A673 (cell line): ENCODE measurements around the gene GSDME. TPM values are rescaled to one million over a fixed set of nuclear protein-coding genes. Genes with fewer than 3 reads are reported as not detected.

Source experiments
- Bru-seq: library from RNA; stranded (reverse); fragments of 400-500 nt; gene quantifications from one replicate; lab custom pipeline; 2021; lab: Mats Ljungman, UMichigan
- BruChase-seq, 2 experiments: library from RNA; stranded (reverse); fragments of 400-500 nt; gene quantifications; one replicate each; lab custom pipeline; 2021; lab: Mats Ljungman, UMichigan
- BruUV-seq: library from RNA; stranded (reverse); fragments of 400-500 nt; replicated peaks from 2 replicates; lab custom pipeline; 2021; lab: Mats Ljungman, UMichigan
- CTCF ChIA-PET: fragments of 300-600 bp; sonication (Branson Sonifier 250); formaldehyde crosslinking; loops from one replicate; lab custom pipeline; 2022; ENCODE audit warnings: antibody characterized with exemption; lab: Charles Lee
- POLR2A ChIA-PET: fragments of 300-600 bp; sonication (Branson Sonifier 250); formaldehyde crosslinking; loops from one replicate; lab custom pipeline; 2022; ENCODE audit warnings: antibody characterized with exemption; ENCODE audit not compliant: low non-redundant PET; lab: Charles Lee
- DNase-seq: peaks from one replicate; pipeline ENCODE4 v3.0.0-alpha.2; 2015; ENCODE audit warnings: low spot score
- H3K27ac ChIP-seq: fragments of 200-600 bp; sonication (generic); 2 replicates; pipeline ENCODE4 v1.5.1; 2016; ENCODE audit warnings: mixed run types, low read depth, mild to moderate bottlenecking, mixed read lengths, antibody characterized with exemption, low read length; ENCODE audit not compliant: poor library complexity, severe bottlenecking
- H3K27me3 ChIP-seq: fragments of 200-600 bp; sonication (generic); replicated peaks from 2 replicates; pipeline ENCODE4 v1.6.1; 2017; ENCODE audit warnings: mixed run types, low read depth, mild to moderate bottlenecking, mixed read lengths, antibody characterized with exemption, low read length; ENCODE audit not compliant: insufficient read depth, poor library complexity
- H3K36me3 ChIP-seq: fragments of 200-600 bp; sonication (generic); 2 replicates; pipeline ENCODE4 v1.6.1; 2016; ENCODE audit warnings: mixed run types, mild to moderate bottlenecking, mixed read lengths, antibody characterized with exemption, low read length; ENCODE audit not compliant: insufficient read depth, poor library complexity, severe bottlenecking
- H3K4me1 ChIP-seq: fragments of 200-600 bp; sonication (generic); 2 replicates; pipeline ENCODE4 v1.6.1; 2017; ENCODE audit warnings: mixed run types, mild to moderate bottlenecking, mixed read lengths, antibody characterized with exemption, low read length; ENCODE audit not compliant: insufficient read depth, poor library complexity, severe bottlenecking
- H3K4me3 ChIP-seq: fragments of 200-600 bp; sonication (generic); 2 replicates; pipeline ENCODE4 v1.5.1; 2016; ENCODE audit warnings: low read depth, mixed run types, mild to moderate bottlenecking, mixed read lengths, low read length; ENCODE audit not compliant: poor library complexity, severe bottlenecking
- H3K9me3 ChIP-seq: fragments of 200-600 bp; sonication (generic); 2 replicates; pipeline ENCODE4 v1.6.1; 2016; ENCODE audit warnings: mixed run types, low read depth, mild to moderate bottlenecking, mixed read lengths, antibody characterized with exemption, low read length; ENCODE audit not compliant: poor library complexity, severe bottlenecking
- CTCF ChIP-seq: fragments of 300-800, 200-600 bp; sonication (generic); conservative IDR thresholded peaks from 2 replicates; pipeline ENCODE4 v1.5.1; 2017; ENCODE audit warnings: low read depth, mild to moderate bottlenecking, antibody characterized with exemption, low read length, moderate library complexity, mixed read lengths
- EZH2 ChIP-seq: fragments of 200-600 bp; sonication (generic); IDR thresholded peaks from 2 replicates; pipeline ENCODE4 v1.6.1; 2017; ENCODE audit warnings: borderline replicate concordance, low read depth, mild to moderate bottlenecking, mixed read lengths, antibody characterized with exemption, low read length; ENCODE audit not compliant: poor library complexity, severe bottlenecking
- intact Hi-C: fragments of 100-400 bp; cut with micrococcal nuclease; formaldehyde crosslinking; loops from one replicate; pipeline ENCODE4 v1.10.0; 2022; ENCODE audit not compliant: unreplicated experiment
- long read RNA-seq: library from polyadenylated mRNA; stranded (forward); transcript quantifications from one replicate; pipeline ENCODE4 v2.0.0, GENCODE V29; 2022
- total RNA-seq: library from RNA; stranded (reverse); gene quantifications from 2 replicates; pipeline ENCODE4 v1.2.3, GENCODE V29; 2021

GSDME gene
- 0.77 and 3.0 TPM in 2 replicates for total RNA-seq
- percentile 20 among the genes with signal in this experiment for Bru-seq, nascent RNA
- percentile 18 among the genes with signal in this experiment for BruChase-seq, experiment 1, labeled RNA remaining after a 2-hour chase
- percentile 16 among the genes with signal in this experiment for BruChase-seq, experiment 2, labeled RNA remaining after a 6-hour chase
- long read RNA-seq, partial matches to known transcripts = 0 of 11 reads
- long read RNA-seq, other reads (novel, unspliced or antisense) = 8 of 11 reads

GRCh38 chr7:24757353-24758275 is at the start of gene GSDME:
TSS of gene GSDME (minus strand) at chr7:24757464. CDS start at chr7:24749774, 7,690 bp downstream.
- TF ChIP-seq EZH2 = no peak
- no peak for TF ChIP-seq CTCF
- peak within 1 kb of the TSS; percentile 75 for H3K4me3 ChIP-seq
- peak; percentile 14 for DNase-seq
- BruUV-seq = no TSS peak
- no peak within 1 kb of the TSS for H3K27ac ChIP-seq
- no peaks in the 10 kb centered on the region for H3K4me1 ChIP-seq
- no peaks in the 10 kb centered on the region for H3K9me3 ChIP-seq
- CTCF ChIA-PET = interaction anchor here (0.6 kb wide), 3 partner anchors 54 to 313 kb away, joined by 4 to 6 read pairs (median 6); no protein-coding TSS in a partner anchor
- POLR2A ChIA-PET = no interaction called here
- no peaks in the 10 kb centered on the region for H3K36me3 ChIP-seq
- intact Hi-C loops = no loop called here
- no peaks in the 10 kb centered on the region for H3K27me3 ChIP-seq

DNA sequence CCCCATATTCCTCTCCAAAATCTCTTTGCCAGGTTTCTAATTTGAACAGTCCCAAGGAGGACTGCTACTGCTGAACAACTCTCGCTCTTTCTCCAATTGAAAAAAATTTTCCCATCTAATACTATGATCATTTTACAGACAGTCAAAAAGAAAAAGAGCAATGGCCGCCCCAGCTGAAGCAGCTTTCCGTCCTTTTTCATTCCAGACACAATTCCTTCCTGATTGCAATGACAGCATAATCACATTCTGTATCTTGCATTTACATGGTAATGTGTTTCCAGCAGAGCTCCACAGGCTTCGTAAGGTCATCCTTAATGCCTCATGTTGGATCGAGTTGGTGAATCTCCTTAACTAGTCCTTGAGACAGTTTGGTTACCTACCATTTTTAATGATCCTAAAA is 45.0 kb upstream of the GSDME start:
- Histone ChIP-seq H3K4me3 (no peak overlapping the region), H3K4me1 (peaks cover 8% of the 10 kb centered on the region), H3K9me3 (no peaks in the 10 kb centered on the region), H3K36me3 (peaks cover 15% of the 10 kb centered on the region), H3K27me3 (no peaks in the 10 kb centered on the region), H3K27ac (no peak overlapping the region)
- ChIA-PET CTCF (no interaction called here), POLR2A (no interaction called here)
- no TSS peak for BruUV-seq
- no peak for DNase-seq
- intact Hi-C loops = no loop called here
- TF ChIP-seq EZH2 = no peak
- TF ChIP-seq CTCF = no peak

DNA sequence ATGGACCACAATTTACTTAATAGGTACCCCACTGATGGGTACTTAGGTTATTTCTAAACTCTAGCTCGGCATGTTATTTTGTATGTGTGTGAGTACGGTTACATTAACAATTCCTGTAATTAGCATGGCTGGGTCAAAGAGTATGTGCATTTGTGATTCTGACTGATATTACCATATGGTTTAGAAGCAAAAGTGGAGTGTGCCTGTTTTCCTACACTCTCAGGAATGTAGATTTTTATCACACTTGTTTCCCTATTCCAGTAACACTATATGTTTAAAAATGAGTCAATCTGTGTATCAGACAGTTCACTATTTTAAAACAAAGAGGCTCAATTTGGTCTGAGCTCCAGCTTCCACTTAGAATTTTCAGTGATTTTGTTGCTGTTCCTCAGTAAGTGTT is 44.6 kb upstream of the GSDME start:
- no TSS peak for BruUV-seq
- ChIA-PET CTCF (interaction anchor here (1.0 kb wide), 1 partner anchor 10 kb away, joined by 3 read pairs; no protein-coding TSS in a partner anchor), POLR2A (no interaction called here)

More for the DNA sequence above, 44.6 kb upstream of the GSDME start:
- Histone ChIP-seq H3K9me3 (no peaks in the 10 kb centered on the region), H3K4me1 (peaks cover 8% of the 10 kb centered on the region), H3K36me3 (peaks cover 15% of the 10 kb centered on the region), H3K4me3 (no peak overlapping the region), H3K27ac (no peak overlapping the region), H3K27me3 (no peaks in the 10 kb centered on the region)
- DNase-seq = no peak
- TF ChIP-seq CTCF (no peak), EZH2 (no peak)
- intact Hi-C loops = no loop called here
